Neuronal stem cell (in vitro differentiated cells): ENCODE results near the gene DLGAP4.

Source experiments
- DNase-seq: peaks from one replicate; pipeline ENCODE4 v3.0.0-alpha.2; 2013; ENCODE audit warnings: low spot score
- H2AFZ ChIP-seq: one replicate; pipeline ENCODE4 v1.6.1; 2013; ENCODE audit warnings: mild to moderate bottlenecking, low read length, inconsistent platforms
- H2AK5ac ChIP-seq: 2 replicates; pipeline ENCODE4 v1.6.1; 2013; ENCODE audit warnings: low read depth, mild to moderate bottlenecking, inconsistent platforms, low read length, moderate library complexity, mixed read lengths
- H2BK120ac ChIP-seq: 2 replicates; pipeline ENCODE4 v1.6.1; 2013; ENCODE audit warnings: low read depth, mild to moderate bottlenecking, inconsistent platforms, low read length, moderate library complexity, mixed read lengths
- H2BK12ac ChIP-seq: one replicate; pipeline ENCODE4 v1.6.1; 2013; ENCODE audit warnings: low read length, inconsistent platforms
- H2BK15ac ChIP-seq: 2 replicates; pipeline ENCODE4 v1.6.1; 2013; ENCODE audit warnings: mild to moderate bottlenecking, low read length, inconsistent platforms, mixed read lengths
- H2BK5ac ChIP-seq: one replicate; pipeline ENCODE4 v1.6.1; 2013; ENCODE audit warnings: inconsistent platforms, mild to moderate bottlenecking, low read length, moderate library complexity
- H3K14ac ChIP-seq: one replicate; pipeline ENCODE4 v1.6.1; 2013; ENCODE audit warnings: low read length, inconsistent platforms
- H3K18ac ChIP-seq: 2 replicates; pipeline ENCODE4 v1.6.1; 2013; ENCODE audit warnings: low read length, inconsistent platforms
- H3K23ac ChIP-seq: 2 replicates; pipeline ENCODE4 v1.6.1; 2013; ENCODE audit warnings: low read depth, mild to moderate bottlenecking, mixed read lengths, low read length, inconsistent platforms; ENCODE audit not compliant: poor library complexity
- H3K27ac ChIP-seq: replicated peaks from 3 replicates; pipeline ENCODE4 v1.5.1; 2013; ENCODE audit warnings: low read length, inconsistent platforms
- H3K27me3 ChIP-seq, 3 experiments: 2 replicates each; pipeline ENCODE4 v1.6.1; 2013; ENCODE audit warnings: low read length in 3 of 3, mild to moderate bottlenecking in 2 of 3, inconsistent platforms in 1 of 3, low read depth in 1 of 3, mixed read lengths in 1 of 3, moderate library complexity in 1 of 3; ENCODE audit not compliant: control insufficient read depth in 3 of 3, insufficient read depth in 3 of 3
- H3K36me3 ChIP-seq, 2 donors: replicated peaks in 1 of 2; 2 replicates each; pipeline ENCODE4 v1.6.1; 2013; ENCODE audit warnings: low read length in 2 of 2; ENCODE audit not compliant: control insufficient read depth in 2 of 2, insufficient read depth in 2 of 2
- H3K4ac ChIP-seq: 2 replicates; pipeline ENCODE4 v1.6.1; 2013; ENCODE audit warnings: inconsistent platforms, mild to moderate bottlenecking, low read length, moderate library complexity
- H3K4me1 ChIP-seq, 2 donors: 1 replicate in 1 of 2; 2 replicates in 1 of 2; pipeline ENCODE4 v1.6.1; 2013; ENCODE audit warnings: low read length in 2 of 2, low read depth in 1 of 2; ENCODE audit not compliant: control insufficient read depth in 2 of 2, insufficient read depth in 1 of 2
- H3K4me2 ChIP-seq: one replicate; pipeline ENCODE4 v1.6.1; 2013; ENCODE audit warnings: mild to moderate bottlenecking, low read length, inconsistent platforms; ENCODE audit not compliant: insufficient read depth, poor library complexity, severe bottlenecking
- H3K4me3 ChIP-seq, 2 donors: 2 replicates each; pipeline ENCODE4 v1.5.1; 2013; ENCODE audit warnings: low read length in 2 of 2, mild to moderate bottlenecking in 2 of 2, inconsistent platforms in 1 of 2, moderate library complexity in 1 of 2
- H3K79me1 ChIP-seq: one replicate; pipeline ENCODE4 v1.6.1; 2013; ENCODE audit warnings: low read depth, mild to moderate bottlenecking, inconsistent platforms, low read length, moderate library complexity
- H3K9ac ChIP-seq: one replicate; pipeline ENCODE4 v1.6.1; 2013; ENCODE audit warnings: mild to moderate bottlenecking, low read depth, low read length, inconsistent platforms; ENCODE audit not compliant: poor library complexity
- H3K9me3 ChIP-seq, 2 donors: replicated peaks in 1 of 2; 2 replicates each; pipeline versions ENCODE3 to v1.6.1; 2013; ENCODE audit warnings: low read length in 2 of 2, mild to moderate bottlenecking in 2 of 2, inconsistent platforms in 1 of 2, low read depth in 1 of 2, mixed read lengths in 1 of 2, moderate library complexity in 1 of 2; ENCODE audit not compliant: control insufficient read depth in 2 of 2, insufficient read depth in 1 of 2
- H4K8ac ChIP-seq: one replicate; pipeline ENCODE4 v1.6.1; 2013; ENCODE audit warnings: low read depth, mild to moderate bottlenecking, inconsistent platforms, low read length, moderate library complexity
- H4K91ac ChIP-seq: one replicate; pipeline ENCODE4 v1.6.1; 2013; ENCODE audit warnings: low read length, low read depth, mild to moderate bottlenecking, inconsistent platforms; ENCODE audit not compliant: poor library complexity
- WGBS, 2 donors: extraction: QIAGEN DNeasy Blood & Tissue Kit; methylation state at CpG; one replicate each; pipeline ENCODE4 v1.1.7; 2013; ENCODE audit warnings: missing lambda C conversion rate in 2 of 2, mixed read lengths in 1 of 2; ENCODE audit not compliant: insufficient read length in 2 of 2, insufficient replicate concordance in 1 of 2; ENCODE audit errors: extremely low coverage in 2 of 2; 5-methylcytosine and 5-hydroxymethylcytosine counted together

The DLGAP4 gene

GRCh38 chr20:36532822-36533221 is 226.7 kb downstream of the DLGAP4 start:
- H4K8ac ChIP-seq = no peak overlapping the region
- H3K27me3 ChIP-seq = no peaks in the 10 kb centered on the region
- no peak overlapping the region for H3K4me2 ChIP-seq
- DNase-seq = no peak
- no peaks in the 10 kb centered on the region for H3K4me1 ChIP-seq
- H3K18ac ChIP-seq = no peak overlapping the region
- H3K27ac ChIP-seq = no peak overlapping the region
- no peak overlapping the region for H2AFZ ChIP-seq
- no peak overlapping the region for H3K4me3 ChIP-seq
- no peak overlapping the region for H3K14ac ChIP-seq
- H2AK5ac ChIP-seq = no peak overlapping the region
- no peaks in the 10 kb centered on the region for H3K9me3 ChIP-seq
- no peak overlapping the region for H2BK12ac ChIP-seq
- H4K91ac ChIP-seq = no peak overlapping the region
- peaks cover 1% of the 10 kb centered on the region for H3K79me1 ChIP-seq
- no peak overlapping the region for H3K4ac ChIP-seq
- H3K23ac ChIP-seq = no peak overlapping the region
- peaks cover 8 to 24% of the 10 kb centered on the region in 2 donors for H3K36me3 ChIP-seq
- H2BK15ac ChIP-seq = no peak overlapping the region
- no peak overlapping the region for H2BK120ac ChIP-seq
- no peak overlapping the region for H3K9ac ChIP-seq
- no CpG with 5 or more reads among the region's 3 CpGs for WGBS, 2 donors
- H2BK5ac ChIP-seq = no peak overlapping the region

DNA sequence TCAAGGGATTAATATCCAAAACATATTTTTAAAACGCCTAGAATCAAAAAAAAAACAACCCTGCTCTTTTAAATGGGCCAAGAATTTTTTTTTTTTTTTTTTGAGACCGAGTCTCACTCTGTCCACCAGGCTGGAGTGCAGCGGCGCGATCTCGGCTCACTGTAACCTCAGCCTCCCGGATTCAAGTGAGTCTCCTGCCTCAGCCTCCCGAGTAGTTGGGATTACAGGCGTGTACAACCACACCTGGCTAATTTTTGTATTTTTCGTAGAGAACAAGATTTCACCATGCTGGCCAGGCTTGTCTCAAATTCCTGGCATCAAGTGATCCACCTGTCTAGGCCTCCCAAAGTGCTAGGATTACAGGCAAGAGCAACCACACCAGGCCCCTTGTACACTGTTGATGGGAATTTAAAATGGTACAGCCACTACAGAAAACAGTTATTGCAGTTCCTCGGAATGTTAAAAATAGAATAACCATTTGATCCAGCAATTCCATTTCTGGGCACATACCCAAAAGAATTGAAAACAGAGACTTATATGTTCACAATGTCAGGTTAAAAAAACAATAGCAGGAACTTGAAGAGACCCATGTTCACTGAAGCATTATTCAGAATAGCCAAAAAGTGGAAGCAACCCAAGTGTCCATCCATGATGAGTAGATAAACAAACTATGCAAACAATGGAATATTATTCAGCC is 232.0 kb downstream of the DLGAP4 start:
- no CpG with 5 or more reads among the region's 11 CpGs for WGBS, 2 donors
- no peak overlapping the region for H2BK120ac ChIP-seq
- no peak for DNase-seq

GRCh38 chr20:36540551-36541211 is 234.5 kb downstream of the DLGAP4 start:
- H3K27ac ChIP-seq = no peak overlapping the region

More for the DNA sequence above, 232.0 kb downstream of the DLGAP4 start:
- Histone ChIP-seq H2AFZ (no peak overlapping the region), H2BK5ac (no peak overlapping the region), H3K4ac (no peak overlapping the region), H3K4me2 (no peak overlapping the region), H3K14ac (no peak overlapping the region), H4K91ac (no peak overlapping the region), H3K27me3 (no peaks in the 10 kb centered on the region), H2BK12ac (no peak overlapping the region), H3K27ac (no peak overlapping the region), H3K9ac (no peak overlapping the region), H3K18ac (no peak overlapping the region), H2BK15ac (no peak overlapping the region), H2AK5ac (no peak overlapping the region), H3K4me3 (no peak overlapping the region), H3K9me3 (no peaks in the 10 kb centered on the region), H3K23ac (no peak overlapping the region), H3K4me1 (peaks cover 4 to 19% of the 10 kb centered on the region in 2 donors), H4K8ac (no peak overlapping the region), H3K79me1 (peaks cover 7% of the 10 kb centered on the region), H3K36me3 (no peaks in the 10 kb centered on the region)

DNA sequence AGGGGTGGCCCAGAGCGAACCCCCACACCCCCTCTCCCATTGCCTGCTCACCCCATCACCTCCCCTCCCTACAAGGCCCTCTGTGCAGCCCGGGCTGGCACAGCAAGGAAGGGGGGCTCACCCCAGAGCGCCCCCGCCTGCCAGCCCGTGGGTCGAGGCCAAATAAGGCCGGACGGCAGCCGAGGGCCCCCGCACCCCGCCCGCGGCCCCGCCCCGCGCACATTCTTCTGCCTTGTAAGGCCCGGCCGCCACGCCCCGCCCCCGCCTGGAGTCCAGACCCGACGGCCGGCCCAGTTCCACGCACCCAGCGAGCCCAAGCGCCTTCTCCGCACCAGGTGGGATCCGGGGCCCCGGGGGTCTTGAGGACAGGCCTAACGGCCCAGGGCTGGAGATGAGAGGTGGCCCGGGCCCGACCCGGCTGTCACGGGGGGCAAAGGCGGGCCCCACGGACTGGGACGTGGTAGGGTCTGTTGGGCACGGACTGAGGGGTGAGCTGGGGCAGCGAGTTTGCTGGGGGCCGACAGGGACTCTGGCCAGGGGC is 235.2 kb downstream of the DLGAP4 start, which contains the start of gene MYL9:
Gene MYL9 (plus strand): TSS at position 293 of the 541 bp plus-strand sequence. CDS start 3,366 bp downstream, outside the sequence.
- Histone ChIP-seq H3K4me3 (peak within 1 kb of the TSS in 1 of 2 donors; percentile 87), H2AK5ac (peak within 1 kb of the TSS; percentile 96), H3K23ac (peak within 1 kb of the TSS; percentile 94), H3K27me3 (no peaks in the 10 kb centered on the region), H3K14ac (peak within 1 kb of the TSS; percentile 94), H2AFZ (peak within 1 kb of the TSS; percentile 61), H3K4ac (peak within 1 kb of the TSS; percentile 92), H3K4me2 (peak within 1 kb of the TSS; percentile 94), H3K4me1 (peaks cover 4 to 24% of the 10 kb centered on the region in 2 donors), H3K9ac (peak within 1 kb of the TSS; percentile 91), H3K18ac (peak within 1 kb of the TSS; percentile 99), H2BK15ac (peak within 1 kb of the TSS; percentile 99), H4K91ac (peak within 1 kb of the TSS; percentile 80), H4K8ac (peak within 1 kb of the TSS; percentile 75), H3K9me3 (no peaks in the 10 kb centered on the region), H3K27ac (peak within 1 kb of the TSS; percentile 43), H3K79me1 (peaks cover 7% of the 10 kb centered on the region), H3K36me3 (peaks cover 0 to 6% of the 10 kb centered on the region in 2 donors), H2BK120ac (peak within 1 kb of the TSS; percentile 98), H2BK5ac (peak within 1 kb of the TSS; percentile 57), H2BK12ac (peak within 1 kb of the TSS; percentile 88)
- peak; percentile 62 for DNase-seq
- no CpG with 5 or more reads among the region's 41 CpGs for WGBS, 2 donors

More at GRCh38 chr20:36540551-36541211, 234.5 kb downstream of the DLGAP4 start:
- H2BK15ac ChIP-seq = peak overlapping the region; percentile 99
- H3K4me1 ChIP-seq = peaks cover 4 to 24% of the 10 kb centered on the region in 2 donors
- H2BK12ac ChIP-seq = peak overlapping the region; percentile 65
- peak overlapping the region; percentile 57 for H2BK5ac ChIP-seq
- H3K9me3 ChIP-seq = no peaks in the 10 kb centered on the region
- H3K9ac ChIP-seq = peak overlapping the region; percentile 71
- peak overlapping the region; percentile 98 for H3K18ac ChIP-seq
- H3K14ac ChIP-seq = peak overlapping the region; percentile 85
- H3K23ac ChIP-seq = peak overlapping the region; percentile 94
- no peak for DNase-seq
- H3K27me3 ChIP-seq = no peaks in the 10 kb centered on the region
- H4K8ac ChIP-seq = peak overlapping the region; percentile 9
- H3K79me1 ChIP-seq = peaks cover 7% of the 10 kb centered on the region
- H3K4me3 ChIP-seq = peak overlapping the region in 1 of 2 donors; percentile 72
- H2BK120ac ChIP-seq = peak overlapping the region; percentile 76
- H3K4ac ChIP-seq = peak overlapping the region; percentile 77
- H3K36me3 ChIP-seq = peaks cover 0 to 2% of the 10 kb centered on the region in 2 donors
- peak overlapping the region; percentile 96 for H2AK5ac ChIP-seq
- peak overlapping the region; percentile 80 for H4K91ac ChIP-seq
- peak overlapping the region; percentile 61 for H2AFZ ChIP-seq
- no CpG with 5 or more reads among the region's 41 CpGs for WGBS, 2 donors
- H3K4me2 ChIP-seq = peak overlapping the region; percentile 94
